Cardiac septum (tissue), 1 donor: ENCODE measurements around the gene INPP4B. TPM values are rescaled to one million over a fixed set of nuclear protein-coding genes. Genes with fewer than 3 reads are reported as not detected.
"Not testable (repeated sequence)": the region's sequence is repeated elsewhere in the genome, so short reads cannot be mapped to it uniquely, and the experiment has no call there.

Experiments used
- DNase-seq: peaks from one replicate; pipeline ENCODE4 v3.0.0-alpha.2; 2020; ENCODE audit warnings: low spot score
- intact Hi-C: fragments of 100-400 bp; cut with DNase I; formaldehyde crosslinking; loops from one replicate; pipeline ENCODE4 v1.14.0; 2022
- total RNA-seq: library from RNA; stranded (reverse); fragmentation: NEBNext Ultra II Directional; extraction: Animal tissue kit (Norgen Biotek cat#: 25700); gene quantifications from one replicate; pipeline ENCODE4 v1.2.1, GENCODE V29; 2021
- donor health status: DM: no; HTN: no; CAD: no.

Gene INPP4B
- total RNA-seq, 1 donor from 2014 or later, result 83.1 TPM

GRCh38 chr4:142516686-142517526 is 329.2 kb downstream of the INPP4B start:
- intact Hi-C loops, result no loop called here
- no peak for DNase-seq

- intact Hi-C loops, result no loop called here
- no peak for DNase-seq
Observed at GRCh38 chr4:142512161-142512560, 333.9 kb downstream of the INPP4B start.

DNA sequence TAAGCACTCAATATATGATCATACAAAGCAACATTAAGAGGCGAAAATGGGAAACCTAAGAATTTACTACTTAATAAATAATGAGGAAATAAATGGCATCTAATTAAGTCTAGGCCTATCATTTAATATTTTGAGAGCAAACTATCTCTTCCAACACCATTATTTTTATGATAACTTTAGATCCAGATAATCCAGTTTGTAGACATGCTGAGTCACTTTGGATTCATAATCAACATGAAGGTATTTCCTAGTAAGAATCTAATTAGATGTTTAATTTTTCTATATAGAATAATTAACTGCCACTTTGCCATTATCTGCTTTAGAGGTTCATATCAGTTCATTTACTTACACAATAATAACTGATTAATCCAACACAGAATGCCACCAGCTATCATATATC is 336.2 kb downstream of the INPP4B start:
- intact Hi-C loops, result no loop called here
- no peak for DNase-seq

GRCh38 chr4:142509381-142509780 is 336.7 kb downstream of the INPP4B start:
- DNase-seq, intact Hi-C loops: not testable (repeated sequence)

GRCh38 chr4:142500966-142501365 is 345.1 kb downstream of the INPP4B start:
- no peak for DNase-seq
- intact Hi-C loops, result no loop called here

GRCh38 chr4:142497606-142498005 is 348.5 kb downstream of the INPP4B start:
- DNase-seq, result no peak
- intact Hi-C loops, result no loop called here

DNA sequence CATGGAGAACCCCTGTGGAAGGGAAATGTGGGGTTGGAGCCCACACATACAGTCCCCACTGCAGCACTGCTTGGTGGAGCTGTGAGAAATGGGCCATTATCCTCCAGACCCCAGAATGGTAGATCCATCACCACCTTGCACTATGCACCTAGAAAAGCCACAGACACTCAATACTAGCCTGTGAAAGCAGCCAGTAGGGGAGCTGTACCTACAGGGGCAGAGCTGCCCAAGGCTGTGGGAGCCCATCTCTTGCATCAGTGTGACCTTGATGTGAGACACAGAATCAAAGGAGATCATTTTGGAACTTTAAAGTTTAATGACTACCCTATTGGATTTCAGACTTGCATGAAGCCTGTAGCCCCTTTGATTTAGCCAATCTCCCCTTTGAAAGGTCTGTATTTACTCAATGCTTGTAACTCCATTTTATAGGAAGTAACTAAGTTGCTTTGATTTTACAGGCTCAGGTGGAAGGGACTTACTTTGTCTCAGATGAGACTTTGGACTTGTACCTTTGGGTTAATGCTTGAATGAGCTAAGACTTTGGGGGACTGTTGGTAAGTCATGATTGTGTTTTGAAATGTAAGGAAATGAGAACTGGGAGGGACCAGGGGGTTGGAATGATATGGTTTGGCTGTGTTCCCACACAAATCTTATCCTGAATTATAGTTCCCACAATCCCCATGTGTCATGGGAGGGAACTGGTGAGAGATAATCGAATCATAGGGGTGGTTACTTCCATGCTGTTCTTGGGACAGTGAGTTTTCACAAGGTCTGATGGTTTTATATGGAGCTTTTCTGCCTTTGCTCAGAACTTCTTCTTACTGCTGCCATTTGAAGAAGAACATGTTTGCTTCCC is 352.6 kb downstream of the INPP4B start:
- intact Hi-C loops, result no loop called here
- DNase-seq, result no peak

DNA sequence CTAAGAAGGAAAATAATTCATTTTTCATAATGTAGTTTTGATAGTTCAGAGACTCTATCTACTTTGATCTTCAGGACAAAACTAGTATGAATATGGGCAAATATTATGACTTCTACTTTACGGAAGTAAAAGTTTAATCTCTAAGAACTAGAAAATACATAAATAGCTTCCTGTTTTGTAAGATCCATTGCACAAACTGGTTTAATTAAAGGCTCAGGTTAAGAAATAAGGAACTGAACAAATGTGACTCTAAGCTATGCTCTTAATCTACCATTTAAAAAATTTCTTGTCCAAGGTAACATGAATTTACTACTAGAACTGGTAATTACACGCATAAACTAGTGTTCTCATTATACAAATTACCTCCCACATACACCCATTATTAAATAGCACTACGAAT is 360.6 kb downstream of the INPP4B start:
- intact Hi-C loops, result no loop called here
- DNase-seq, result no peak

DNA sequence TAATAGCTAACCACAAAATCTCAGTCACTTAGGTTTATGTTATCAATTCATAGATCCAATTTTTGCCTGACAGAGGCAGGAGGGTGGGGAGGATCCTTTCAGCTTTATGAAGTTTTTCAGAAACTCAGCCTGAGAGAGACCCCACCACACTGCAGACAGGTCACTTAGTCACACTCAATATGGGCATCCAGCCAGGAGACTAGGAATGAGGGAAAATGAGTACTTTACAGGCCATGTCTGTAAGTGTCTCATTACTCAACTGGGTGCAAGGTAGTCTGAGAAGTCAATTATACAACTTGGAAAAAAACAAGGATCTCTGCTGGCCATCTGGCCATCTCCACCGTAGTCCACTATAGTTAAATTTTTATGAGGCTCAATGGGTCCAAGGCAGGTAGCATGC is 365.9 kb downstream of the INPP4B start:
- intact Hi-C loops, result no loop called here
- DNase-seq, result no peak

DNA sequence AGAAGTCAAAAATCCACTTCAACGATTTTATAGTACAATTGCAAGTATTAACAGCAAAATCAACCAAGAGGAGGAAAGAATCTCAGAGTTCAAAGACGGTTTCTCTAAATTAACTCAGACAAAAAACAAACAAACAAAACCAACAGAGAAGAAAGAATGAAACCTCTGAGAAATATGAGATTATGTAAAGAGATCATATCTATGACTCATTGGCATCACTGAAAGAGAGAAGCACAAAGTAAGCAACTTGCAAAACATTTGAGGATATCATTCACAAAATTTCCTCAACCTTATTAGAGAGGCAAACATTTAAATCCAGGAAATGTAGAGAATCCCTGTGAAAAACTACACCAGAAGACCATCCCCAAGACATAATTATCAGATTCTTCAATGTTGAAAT is 370.4 kb downstream of the INPP4B start:
- no peak for DNase-seq
- intact Hi-C loops, result no loop called here

DNA sequence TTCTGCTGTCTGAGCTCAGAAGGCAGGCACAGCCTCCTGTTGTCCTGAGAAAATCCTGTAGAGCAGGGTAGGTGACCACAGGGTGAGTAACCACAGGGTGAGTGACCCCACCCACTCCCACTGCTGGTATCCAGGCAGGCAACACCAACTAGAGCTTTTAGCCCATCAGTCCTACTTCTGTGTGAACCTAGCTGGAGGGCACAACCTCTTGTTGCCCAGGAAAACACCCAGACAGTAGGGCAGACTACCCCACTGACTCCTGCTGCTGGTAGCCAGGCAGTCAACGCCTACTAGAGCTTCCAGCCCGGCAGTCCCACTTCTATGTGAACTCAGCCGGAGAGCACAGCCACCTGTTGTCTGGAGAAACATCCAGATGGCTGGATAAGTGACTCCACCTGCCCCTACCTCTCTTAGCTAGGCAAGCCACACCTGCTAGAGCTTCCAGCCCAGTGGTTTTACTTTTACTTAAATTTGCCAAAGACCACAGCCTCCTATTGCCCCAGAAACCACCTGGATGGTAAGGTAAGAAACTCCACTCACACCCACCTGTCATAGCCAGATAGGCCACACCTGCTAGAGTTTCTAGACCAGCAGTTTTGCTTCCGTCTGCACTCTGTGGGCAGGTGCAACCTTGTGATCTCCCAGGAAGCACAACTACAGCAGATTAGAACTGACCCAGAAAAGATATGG is 371.6 kb downstream of the INPP4B start:
- intact Hi-C loops, result no loop called here
- DNase-seq, result no peak

DNA sequence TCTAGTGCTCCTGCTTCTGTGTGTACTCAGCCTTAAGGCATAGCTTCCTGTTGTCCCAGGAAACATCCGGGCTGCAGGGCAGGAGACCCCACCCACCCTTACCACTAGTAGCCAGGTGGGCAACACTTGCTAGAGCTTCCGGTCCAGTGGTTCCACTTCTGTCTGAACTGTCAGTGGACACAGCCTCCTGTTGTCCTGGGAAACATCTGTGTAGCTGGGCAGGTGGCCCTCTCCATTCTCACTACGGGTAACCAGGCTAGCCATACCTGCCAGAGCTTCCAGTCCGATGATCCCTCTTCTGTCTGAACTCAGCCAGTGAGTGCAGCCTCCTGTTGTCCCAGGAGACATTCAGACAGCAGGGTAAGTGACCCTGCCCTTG is 372.2 kb downstream of the INPP4B start:
- DNase-seq, result no peak
- intact Hi-C loops, result no loop called here

DNA sequence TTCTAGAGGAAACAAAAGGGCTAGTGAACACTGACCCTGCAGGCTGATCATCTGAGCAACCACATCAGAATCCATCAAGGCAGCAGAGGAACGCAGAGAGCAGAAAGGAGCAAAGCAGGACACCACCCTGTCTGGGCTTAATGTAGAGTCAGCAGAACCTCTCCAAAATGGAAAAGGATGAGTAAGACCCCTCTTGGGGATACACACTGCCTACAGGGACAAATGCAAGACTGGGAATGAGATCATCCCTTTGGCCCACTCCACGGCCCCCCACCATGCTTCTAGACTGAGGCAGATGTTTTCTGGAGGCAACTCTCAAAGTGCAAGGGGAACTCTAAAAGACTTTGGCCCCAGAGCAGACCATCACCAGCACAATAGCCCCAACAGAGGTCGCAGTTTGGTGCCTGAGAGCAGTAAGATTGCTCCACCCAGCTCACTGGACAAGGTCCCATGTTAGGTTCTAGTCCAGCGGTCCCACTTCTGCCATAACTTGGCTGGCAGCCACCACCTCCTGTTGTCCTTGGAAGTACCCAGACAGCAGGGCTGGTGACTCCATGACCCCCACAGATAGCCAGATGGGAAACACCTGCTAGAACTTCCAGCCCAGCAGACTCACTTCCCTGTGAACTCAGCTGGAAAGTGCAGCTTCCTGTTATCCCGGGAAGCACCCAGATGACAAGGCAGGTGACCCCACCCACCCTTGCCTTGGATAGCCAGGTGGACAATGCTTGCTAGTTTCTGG is 372.7 kb downstream of the INPP4B start:
- DNase-seq, result no peak
- intact Hi-C loops, result no loop called here

- DNase-seq, result no peak
- intact Hi-C loops, result no loop called here
Observed at GRCh38 chr4:142467088-142467487, 379.0 kb downstream of the INPP4B start.

DNA sequence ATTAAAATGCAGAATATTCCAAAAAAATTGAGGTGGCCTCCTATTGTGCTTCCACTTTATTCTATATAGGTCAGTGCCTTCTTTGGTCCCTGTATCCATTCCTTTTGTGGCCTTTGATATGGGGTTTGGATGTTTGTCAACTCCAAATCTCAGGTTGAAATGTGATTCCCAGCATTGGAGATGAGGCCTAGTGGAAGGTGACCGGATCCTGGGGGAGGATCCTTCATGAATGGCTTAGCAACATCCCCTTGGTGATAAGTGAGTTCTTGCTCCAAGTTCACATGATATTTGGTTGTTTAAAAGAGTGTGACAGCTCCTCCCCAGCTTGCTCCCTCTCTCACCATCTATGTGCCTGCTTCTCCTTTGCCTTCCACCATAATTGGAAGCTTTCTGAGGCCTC is 380.6 kb downstream of the INPP4B start:
- no peak for DNase-seq
- intact Hi-C loops, result no loop called here

GRCh38 chr4:142463206-142463605 is 382.9 kb downstream of the INPP4B start:
- no peak for DNase-seq
- intact Hi-C loops, result no loop called here

DNA sequence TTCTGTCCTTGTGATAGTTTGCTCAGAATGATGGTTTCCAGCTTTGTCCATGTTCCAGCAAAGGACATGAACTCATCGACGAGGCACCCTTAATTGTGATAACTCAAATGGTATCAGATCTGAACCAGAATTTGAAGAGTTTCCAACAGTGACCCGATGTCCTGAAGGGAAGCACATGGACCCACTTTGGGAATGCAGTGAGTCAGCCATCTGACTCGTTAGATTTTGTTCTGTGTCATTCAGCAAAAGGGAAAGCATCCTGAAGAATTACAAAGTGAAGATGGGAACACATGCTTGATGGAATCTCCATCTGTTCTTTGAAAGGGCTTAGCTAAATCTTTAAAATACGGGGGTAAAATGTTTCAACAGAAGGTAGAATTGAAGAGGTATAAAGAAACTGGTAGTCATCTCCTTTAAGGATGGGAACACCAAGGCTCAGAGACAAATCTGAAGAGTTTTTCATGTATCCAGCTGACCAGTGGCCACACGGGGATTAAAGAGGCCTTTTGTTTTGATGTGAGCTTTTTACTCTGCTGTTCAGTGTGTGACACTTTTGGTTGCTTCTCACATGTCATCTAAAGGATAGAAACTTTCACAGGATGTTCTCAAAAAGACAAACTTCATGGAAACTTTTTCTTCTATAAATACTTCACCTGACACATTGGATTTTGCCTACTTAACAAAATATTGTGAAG is 393.8 kb downstream of the INPP4B start:
- intact Hi-C loops, result no loop called here
- no peak for DNase-seq

DNA sequence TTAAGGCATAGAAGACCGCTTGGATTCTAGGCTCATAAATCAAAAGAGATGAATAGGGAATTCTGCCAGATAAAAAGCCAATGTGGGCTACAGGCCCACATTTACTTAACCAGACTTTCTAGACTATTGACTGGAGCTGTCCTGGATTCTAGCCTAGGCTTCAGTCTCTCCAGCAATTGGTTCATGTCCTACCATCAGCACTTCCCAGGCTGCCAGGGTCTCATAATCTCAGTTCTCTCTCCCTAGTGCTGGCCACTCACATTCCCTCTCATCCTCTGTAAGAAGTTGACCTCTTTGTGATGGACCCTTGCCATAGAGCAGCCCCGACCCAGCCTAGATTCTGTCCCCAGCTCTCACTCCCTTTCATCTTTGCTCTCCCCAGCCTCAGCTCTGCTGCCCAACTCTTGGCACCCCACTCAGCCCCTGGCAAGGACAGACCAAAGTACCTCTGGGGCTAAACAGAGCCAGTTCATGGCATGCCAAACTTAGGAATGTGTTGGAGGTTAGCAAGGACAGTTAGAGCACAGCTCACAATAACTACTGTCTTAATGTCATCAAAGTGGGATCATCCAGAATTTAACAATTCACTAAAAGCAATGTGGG is 396.2 kb downstream of the INPP4B start:
- intact Hi-C loops, result no loop called here
- DNase-seq, result no peak

DNA sequence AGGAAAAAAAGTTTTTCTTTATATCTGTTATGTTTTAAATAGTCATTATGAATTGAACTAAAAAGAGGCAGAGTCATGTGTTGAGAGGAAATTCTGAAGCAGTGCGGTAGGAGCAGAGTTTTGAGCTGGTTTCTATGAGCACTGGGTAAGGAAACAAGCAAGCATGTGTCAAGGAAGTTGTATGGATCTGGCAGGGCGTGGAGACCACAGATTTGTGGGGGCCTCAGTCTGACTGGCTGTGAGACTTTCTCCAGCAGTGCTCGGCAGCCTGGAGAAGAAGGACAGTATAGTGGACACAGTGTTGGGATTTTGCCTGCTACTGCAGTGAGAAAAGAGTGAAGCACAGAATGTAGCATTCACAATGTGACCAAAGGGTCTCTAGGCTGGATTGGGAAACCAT is 399.1 kb downstream of the INPP4B start:
- intact Hi-C loops, result no loop called here
- no peak for DNase-seq
